Midbrain (tissue), 1 donor: ENCODE results near the gene GTF2A1.
"Not testable (repeated sequence)": the region's sequence is repeated elsewhere in the genome, so short reads cannot be mapped to it uniquely, and the experiment has no call there.

Experiments
- DNase-seq: peaks from one replicate; lab custom pipeline; 2025; lab: John Stamatoyannopoulos, UW

GTF2A1 gene

GRCh38 chr14:81231540-81231939 is 10.8 kb upstream of the GTF2A1 start:
- DNase-seq, result no peak

DNA sequence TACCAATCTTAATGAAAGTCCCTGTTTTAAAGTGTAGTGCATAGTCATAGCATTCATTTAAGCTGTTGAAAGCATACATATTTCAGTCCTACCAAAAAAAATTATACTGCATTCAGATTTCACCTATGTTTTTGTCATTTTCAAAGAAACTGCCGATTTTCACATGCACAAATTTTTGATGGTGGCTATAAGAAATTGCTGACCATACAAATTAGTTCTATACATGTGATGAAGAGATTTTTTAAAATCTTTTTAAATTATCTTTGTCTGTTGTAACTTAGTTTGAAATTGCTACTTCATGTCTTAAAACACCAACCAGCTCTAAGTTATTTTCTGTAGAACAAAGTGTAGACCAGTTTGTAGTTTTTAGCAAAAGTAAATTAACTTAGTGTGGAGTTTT is 3.5 kb upstream of the GTF2A1 start:
- DNase-seq, result no peak

GRCh38 chr14:81223788-81224187 is 3.0 kb upstream of the GTF2A1 start:
- DNase-seq, result not testable (repeated sequence)

DNA sequence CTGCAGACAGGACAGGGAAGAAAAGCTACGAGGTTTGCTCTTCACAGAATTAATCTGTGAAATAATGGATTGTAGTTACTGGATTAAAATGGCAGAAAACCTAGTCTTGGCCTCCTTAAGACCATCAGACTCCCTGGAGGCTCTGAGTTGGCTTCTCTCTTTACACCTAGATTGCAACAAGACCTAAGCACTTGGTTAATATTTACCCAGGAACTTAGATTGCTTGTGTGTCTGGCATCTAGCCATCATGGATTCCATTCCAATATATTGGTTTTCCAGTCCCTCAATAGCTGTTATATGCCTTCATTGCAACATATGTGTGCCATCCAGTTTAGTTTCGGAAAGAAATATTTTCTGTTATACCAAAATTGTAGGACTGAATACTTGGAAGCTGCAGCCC is 1.9 kb upstream of the GTF2A1 start:
- no peak for DNase-seq

GRCh38 chr14:81222126-81222525 is 1.4 kb upstream of the GTF2A1 start:
- no peak for DNase-seq

DNA sequence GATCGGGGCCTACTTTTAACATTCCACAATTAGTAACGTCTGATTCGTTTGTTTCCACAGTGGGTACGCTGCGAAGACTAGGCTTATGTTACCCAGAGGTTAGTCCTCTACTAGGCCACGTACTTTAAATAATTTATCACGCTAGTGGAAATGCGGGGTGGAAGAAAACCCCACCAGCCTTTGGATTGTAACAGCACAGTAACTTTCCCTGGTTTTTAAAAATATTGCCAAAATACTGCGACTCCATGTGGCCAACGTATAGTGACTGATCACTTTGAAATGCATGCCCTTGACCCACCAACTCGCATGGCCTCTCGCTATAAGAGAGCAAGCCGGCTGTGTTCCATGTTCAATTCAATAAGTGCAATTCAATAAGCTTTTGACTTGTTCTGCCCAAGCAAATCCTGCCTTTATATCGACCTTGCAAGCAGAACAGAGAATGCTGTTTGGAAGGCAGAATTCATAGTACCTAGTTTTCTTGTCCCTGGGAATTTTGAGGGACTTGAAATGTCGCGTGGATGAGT is 882 bp upstream of the GTF2A1 start:
- peak; percentile 50 for DNase-seq

DNA sequence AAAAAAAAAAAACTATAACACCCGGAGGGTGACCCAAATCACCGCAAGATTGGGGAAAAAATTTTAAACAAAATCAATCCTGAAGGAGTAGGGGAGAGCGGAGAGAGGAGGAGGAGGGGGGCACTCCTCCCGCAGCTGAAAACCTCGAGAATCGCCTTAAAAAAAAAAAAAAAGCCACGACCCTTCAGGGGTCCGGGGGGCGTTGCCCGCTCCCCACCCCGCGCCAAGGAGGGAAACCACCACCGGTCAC is 254 bp downstream of the GTF2A1 start:
- DNase-seq, result no peak

GRCh38 chr14:81219759-81220579 is 790 bp downstream of the GTF2A1 start:
- DNase-seq, result peak; percentile 72

DNA sequence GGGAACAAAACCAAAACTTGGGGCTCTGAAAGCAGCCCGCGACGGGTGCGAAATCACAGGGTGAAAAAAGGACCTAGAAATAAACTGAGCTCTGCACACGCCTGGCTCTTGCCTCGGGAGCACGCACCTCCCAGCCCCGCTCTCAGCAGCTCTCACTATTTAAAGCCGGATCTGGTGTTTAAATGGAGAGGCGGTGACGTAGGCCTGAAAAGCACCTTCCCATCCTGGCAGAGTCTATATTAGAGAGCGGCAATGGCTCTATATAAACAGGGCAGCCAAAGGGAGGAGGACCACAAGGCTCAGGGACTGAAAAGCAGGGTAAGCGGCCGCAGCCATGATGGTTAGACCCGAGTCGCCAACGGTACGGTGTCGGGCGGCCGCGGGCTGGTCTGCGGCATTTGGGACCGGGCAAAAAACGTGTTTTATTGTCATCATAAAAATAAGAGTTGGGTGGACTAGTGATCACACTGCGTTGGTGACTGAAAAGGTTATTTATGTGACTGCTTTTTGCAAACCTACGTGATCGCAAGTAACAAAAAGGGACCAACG is 1.5 kb downstream of the GTF2A1 start:
- peak; percentile 94 for DNase-seq

DNA sequence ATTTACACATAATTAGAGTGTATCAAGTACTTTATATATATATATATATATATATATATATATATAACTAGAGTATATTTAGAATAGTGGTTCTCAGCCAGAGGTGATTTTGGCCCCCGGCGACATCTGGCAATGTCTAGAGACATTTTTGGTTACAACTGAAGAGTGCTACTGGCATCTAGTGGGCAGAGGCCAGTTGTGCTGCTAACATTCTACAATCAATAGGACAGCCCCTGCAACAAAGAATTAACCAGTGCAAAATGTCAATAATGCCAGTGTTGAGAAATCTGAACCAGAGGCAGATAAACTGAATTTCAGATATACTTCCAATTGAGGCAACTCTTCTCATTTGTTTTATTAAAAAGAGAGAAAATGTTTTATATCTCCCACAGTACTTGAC is 8.9 kb downstream of the GTF2A1 start:
- DNase-seq, result peak; percentile 73

DNA sequence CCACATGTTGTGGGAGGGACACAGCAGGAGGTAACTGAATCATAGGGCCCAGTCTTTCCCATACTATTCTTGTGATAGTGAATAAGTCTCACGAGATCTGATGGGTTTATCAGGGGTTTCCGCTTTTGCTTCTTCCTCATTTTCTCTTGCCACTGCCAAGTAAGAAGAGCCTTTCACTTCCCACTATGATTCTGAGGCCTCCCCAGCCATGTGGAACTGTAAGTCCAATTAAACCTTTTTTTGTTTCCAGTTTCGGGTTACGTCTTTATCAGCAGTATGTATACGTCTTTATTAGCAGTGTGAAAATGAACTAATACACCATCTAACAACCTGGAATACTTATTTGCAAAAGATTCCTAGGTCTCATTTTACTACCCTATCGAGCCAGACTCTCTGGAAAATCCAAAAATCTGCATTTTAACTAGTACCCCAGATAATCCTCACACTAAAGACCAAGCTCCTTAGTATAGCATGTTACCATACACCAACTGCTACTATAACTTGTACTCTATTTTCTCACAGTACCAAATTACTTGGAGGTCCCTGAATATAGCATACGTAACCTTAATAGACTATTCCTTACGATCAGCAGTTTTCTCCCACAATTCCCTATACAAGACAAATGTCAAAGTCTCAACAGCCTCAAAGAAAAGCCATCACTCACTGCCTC is 11.5 kb downstream of the GTF2A1 start:
- no peak for DNase-seq

GRCh38 chr14:81208489-81208888 is 12.3 kb downstream of the GTF2A1 start:
- no peak for DNase-seq

- DNase-seq, result no peak
Observed at GRCh38 chr14:81206115-81206514, 14.6 kb downstream of the GTF2A1 start.

GRCh38 chr14:81205639-81206038 is 15.1 kb downstream of the GTF2A1 start:
- no peak for DNase-seq

DNA sequence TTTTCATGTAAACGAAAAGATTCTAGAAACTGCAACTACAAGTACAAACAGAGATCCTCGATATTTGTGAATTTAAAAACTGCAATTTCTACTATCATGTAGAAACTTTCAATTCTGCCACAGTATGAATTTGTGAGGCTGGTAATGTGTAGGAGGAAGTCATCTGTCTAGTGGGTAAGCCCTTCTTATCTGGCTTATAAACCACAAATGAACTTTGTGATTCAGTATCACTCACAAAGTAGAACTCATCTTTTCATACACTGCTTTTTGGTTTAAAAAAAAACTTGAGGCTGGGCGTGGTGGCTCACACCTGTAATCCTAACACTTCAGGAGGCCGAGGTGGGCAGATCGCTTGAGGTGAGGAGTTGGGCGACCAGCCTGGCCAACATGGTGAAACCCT is 20.7 kb downstream of the GTF2A1 start:
- no peak for DNase-seq

DNA sequence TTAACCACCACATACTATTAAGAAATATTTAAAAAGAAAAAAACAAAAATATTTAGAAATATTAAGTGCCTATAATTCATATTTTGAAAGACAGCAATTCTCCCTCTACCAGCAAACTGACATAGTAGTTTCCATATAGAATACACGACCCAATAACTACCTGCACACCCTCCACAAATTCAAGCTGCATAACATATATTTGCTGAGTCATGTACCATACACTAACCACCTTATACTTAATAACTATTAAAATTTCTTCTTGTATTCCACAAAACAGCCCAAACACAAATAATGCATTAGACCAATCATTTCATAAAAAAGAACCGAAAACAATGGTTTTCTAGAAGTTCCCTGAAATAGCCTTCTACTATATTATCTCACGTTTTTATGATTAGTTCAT is 21.7 kb downstream of the GTF2A1 start:
- no peak for DNase-seq

DNA sequence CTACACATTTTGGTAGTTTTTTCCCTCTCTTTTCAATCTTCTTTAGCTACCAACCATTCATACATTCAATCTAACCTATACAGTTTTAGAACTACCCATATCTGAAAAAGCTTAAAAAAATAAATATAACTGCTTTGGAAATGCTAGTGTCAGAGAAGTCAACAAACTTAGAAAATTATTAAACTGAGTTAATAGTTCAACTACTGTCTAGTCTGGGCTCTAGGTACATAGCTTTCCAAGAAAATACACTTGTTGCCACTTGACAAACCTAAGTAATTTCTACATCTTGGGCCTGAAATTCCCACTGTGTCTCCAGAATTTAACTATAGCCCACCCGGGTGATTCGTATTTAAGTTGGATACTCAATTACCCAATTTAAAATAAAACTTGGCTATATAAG is 22.1 kb downstream of the GTF2A1 start:
- DNase-seq, result no peak

GRCh38 chr14:81193924-81194633 is 26.7 kb downstream of the GTF2A1 start:
- DNase-seq, result no peak

DNA sequence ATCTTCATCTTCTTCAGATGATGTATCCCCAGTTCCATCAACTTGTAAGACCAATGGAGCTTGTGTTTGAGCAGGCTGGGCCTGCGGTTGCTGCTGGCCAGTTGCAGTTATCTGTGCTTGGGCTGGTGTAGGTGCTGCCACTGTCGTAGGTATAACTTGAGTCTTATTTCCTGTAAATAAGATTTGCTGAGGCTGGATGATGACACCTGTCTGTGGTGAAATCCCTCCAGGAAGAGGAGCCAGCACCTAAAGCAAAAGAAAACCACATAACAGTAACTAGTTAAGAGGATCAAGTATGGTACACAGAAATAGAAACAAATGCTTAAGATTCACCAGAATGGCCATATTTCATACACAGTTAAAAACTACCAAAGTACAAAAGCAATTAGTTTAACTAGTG is 28.2 kb downstream of the GTF2A1 start:
- DNase-seq, result no peak

DNA sequence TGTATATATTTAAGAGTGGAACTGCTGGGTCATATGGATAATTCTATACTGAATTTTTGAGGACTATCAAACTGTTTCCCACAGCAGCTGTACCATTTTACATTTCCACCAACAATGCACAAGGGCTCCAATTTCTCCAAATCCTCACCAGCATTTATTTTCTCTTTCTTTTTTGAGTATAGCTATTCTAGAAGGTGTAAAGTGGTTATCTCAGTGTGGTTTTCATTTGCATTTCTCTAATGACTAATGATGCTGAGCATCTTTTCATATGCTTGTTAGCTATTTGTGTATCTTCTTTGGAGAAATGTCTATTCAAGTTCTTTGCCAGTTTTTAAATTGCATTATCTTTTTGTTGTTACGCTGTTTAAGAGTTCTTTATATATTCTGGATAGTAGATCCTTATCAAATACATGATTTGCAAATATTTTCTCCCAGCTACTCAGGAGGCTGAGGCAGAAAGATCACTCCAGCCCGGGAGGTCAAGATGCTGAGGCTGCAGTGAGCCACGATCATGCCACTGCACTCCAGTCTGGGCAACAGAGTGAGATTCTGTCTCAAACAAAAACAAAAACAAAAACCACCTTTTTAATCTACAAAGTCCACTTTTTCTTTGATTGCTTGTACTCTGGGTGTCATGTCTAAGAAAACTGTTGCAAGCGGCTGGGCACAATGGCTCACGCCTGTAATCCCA is 32.8 kb downstream of the GTF2A1 start:
- no peak for DNase-seq

- no peak for DNase-seq
Observed at GRCh38 chr14:81179631-81180030, 41.1 kb downstream of the GTF2A1 start.

DNA sequence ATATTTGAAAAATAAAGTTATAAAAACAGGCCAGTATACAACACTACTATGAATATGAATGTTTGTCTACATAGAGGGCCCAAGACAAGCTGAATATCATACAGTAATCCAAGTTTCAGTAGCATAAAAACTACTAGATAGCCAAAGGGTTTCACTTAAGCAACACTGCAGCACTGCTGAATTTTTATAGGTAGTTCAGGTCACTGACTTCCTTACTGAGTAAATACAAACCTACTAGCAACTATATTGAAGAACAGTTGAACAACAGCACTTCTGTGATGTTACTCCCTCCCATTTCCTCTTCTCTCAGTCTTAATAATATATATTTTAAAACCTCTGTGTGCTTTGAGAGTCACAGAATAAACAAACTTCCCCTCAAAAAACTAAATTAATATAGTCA is 42.7 kb downstream of the GTF2A1 start:
- no peak for DNase-seq
